GM12891 (cell line): ENCODE measurements around the gene LACRT.

Source experiments
- PAX5 ChIP-seq: IDR thresholded peaks from 2 replicates; pipeline ENCODE4 v1.6.1; 2011; ENCODE audit warnings: low read length, moderate library complexity, mild to moderate bottlenecking; ENCODE audit not compliant: insufficient read depth, severe bottlenecking
- POLR2A ChIP-seq: IDR thresholded peaks from 2 replicates; pipeline ENCODE4 v1.6.1; 2011; ENCODE audit warnings: low read depth, low read length, control low read depth
- POLR2AphosphoS5 ChIP-seq: IDR thresholded peaks from 2 replicates; pipeline ENCODE4 v1.6.1; 2011; ENCODE audit warnings: low read depth, low read length, control low read depth
- TAF1 ChIP-seq: IDR thresholded peaks from 2 replicates; pipeline ENCODE4 v1.6.1; 2011; ENCODE audit warnings: low read depth, low read length, control low read depth

DNA sequence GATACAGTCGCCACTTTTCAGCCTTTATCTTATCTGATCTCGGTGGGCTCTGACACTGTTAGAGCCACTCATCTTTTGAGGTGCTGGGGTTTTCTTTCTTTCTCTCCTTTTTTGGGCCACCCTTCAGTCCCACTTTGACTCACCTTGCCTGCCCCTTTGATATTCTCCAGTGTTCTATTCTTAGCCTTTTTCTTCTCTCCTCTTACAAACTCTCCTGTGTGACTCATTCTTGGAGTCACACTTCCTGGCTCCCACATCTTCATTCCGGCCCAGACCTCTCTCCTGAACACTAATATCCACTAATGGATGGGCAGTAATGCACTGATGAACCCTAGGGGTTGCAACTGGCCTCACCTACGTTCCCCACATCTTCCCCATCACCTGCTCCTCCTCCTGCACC, 15.7 kb upstream of the LACRT start:
- TF ChIP-seq POLR2A (no peak), POLR2AphosphoS5 (no peak), PAX5 (no peak), TAF1 (no peak)
